Sigmoid colon (tissue), 7 donors: ENCODE data around the gene DOCK3. TPM values are rescaled to one million over a fixed set of nuclear protein-coding genes. Genes with fewer than 3 reads are reported as not detected.
"Not testable (repeated sequence)": the region's sequence is repeated elsewhere in the genome, so short reads cannot be mapped to it uniquely, and the experiment has no call there.

Experiments used
- DNase-seq: peaks from one replicate; pipeline ENCODE4 v3.0.0-alpha.2; 2019
- H3K27ac ChIP-seq, 4 donors: fragments of 200-600 bp; sonication (generic); one replicate each; pipeline ENCODE4 v1.5.1; 2016 to 2019; ENCODE audit warnings: mild to moderate bottlenecking in 1 of 4
- H3K27me3 ChIP-seq, 3 donors: fragments of 200-600 bp; sonication (generic); one replicate each; pipeline ENCODE4 v1.5.1; 2019; ENCODE audit warnings: mild to moderate bottlenecking in 1 of 3
- H3K36me3 ChIP-seq, 4 donors: fragments of 200-600 bp; sonication (generic); one replicate each; pipeline ENCODE4 v1.5.1; 2016 to 2019
- H3K4me1 ChIP-seq, 4 donors: fragments of 200-600 bp; sonication (generic); one replicate each; pipeline ENCODE4 v1.5.1; 2017 to 2019
- H3K4me3 ChIP-seq, 4 donors: fragments of 200-600 bp; sonication (generic); one replicate each; pipeline ENCODE4 v1.5.1; 2017 to 2019; ENCODE audit warnings: mild to moderate bottlenecking in 2 of 4, moderate library complexity in 1 of 4
- H3K9me3 ChIP-seq, 4 donors: fragments of 200-600 bp in 3 of 4; sonication (generic) in 3 of 4; one replicate each; pipeline versions ENCODE4 v1.5.1 to v1.6.1; 2013 to 2019
- EP300 ChIP-seq, 4 donors: sonication (generic); formaldehyde crosslinking; IDR thresholded peaks; one replicate each; pipeline ENCODE4 v1.6.1; 2017; ENCODE audit warnings: antibody characterized with exemption in 4 of 4
- POLR2A ChIP-seq, 2 donors: fragments of 450-650 bp; IDR thresholded peaks; one replicate each; pipeline ENCODE4 v1.6.1; 2016; ENCODE audit warnings: antibody characterized with exemption in 2 of 2, mild to moderate bottlenecking in 2 of 2, moderate library complexity in 2 of 2
- POLR2AphosphoS5 ChIP-seq, 4 donors: sonication (generic); formaldehyde crosslinking; IDR thresholded peaks; one replicate each; pipeline ENCODE4 v1.6.1; 2017; ENCODE audit warnings: antibody characterized with exemption in 4 of 4
- WGBS, 2 donors: extraction: QIAGEN DNeasy Blood & Tissue Kit; methylation state at CpG; one replicate each; pipeline ENCODE4 v1.1.7; 2013; 5-methylcytosine and 5-hydroxymethylcytosine counted together
- intact Hi-C: fragments of 100-400 bp; cut with DNase I; formaldehyde crosslinking; loops from one replicate; pipeline ENCODE4 v1.15.1; 2023
- polyA plus RNA-seq, 3 donors: library from polyadenylated mRNA; stranded (reverse); fragments of 200-250 nt; gene quantifications; one replicate each; pipeline ENCODE4 v1.2.3, GENCODE V29; 2013
- total RNA-seq, 4 donors: library from RNA; depleted of rRNA; stranded (reverse); fragments of >200 nt; gene quantifications; one replicate each; pipeline ENCODE4 v1.1.0, GENCODE V29; 2016
- TF ChIP-seq, protein P1 (sequence below), 4 experiments: fragments of 450-650 bp in 3 of 4; fragments of 200-600 bp in 1 of 4; IDR thresholded peaks; one replicate each; pipeline ENCODE4 v1.5.1; 2016 to 2019; ENCODE audit warnings: antibody characterized with exemption in 4 of 4, mild to moderate bottlenecking in 3 of 4, moderate library complexity in 2 of 4
- donor health status: healthy with polysubstance abuse.
- donor health status: Bipolar disorder and iron deficiency.
- donor health status: healthy.

DOCK3 gene
- total and polyA plus RNA-seq, 7 donors = 0.25 to 4.4 (median 3.3) TPM; not detected in 2

DNA sequence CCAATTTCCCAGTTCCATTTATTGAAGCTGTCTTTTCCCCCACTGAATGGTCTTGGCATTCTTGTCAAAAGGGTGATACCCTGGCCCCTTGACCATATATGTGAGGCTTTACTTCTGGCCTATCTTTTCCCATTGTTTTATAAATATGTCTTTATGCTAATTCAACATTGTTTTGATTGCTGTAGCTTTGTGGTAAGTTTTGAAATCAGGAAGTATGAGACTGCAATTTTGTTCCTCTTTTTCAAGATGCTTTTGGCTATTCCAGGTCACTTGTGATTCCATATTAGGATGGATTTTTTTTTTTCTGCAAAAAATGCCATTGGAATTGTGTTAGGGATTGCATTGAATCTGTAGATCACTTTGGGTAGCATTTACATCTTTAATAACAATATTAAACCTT is 569.2 kb downstream of the DOCK3 start:
- no peak overlapping the region for H3K27ac ChIP-seq
- no peaks in the 10 kb centered on the region for H3K4me1 ChIP-seq
- no peak for TF ChIP-seq EP300 (IDR thresholded peaks at IDR 0.05)
- no peak overlapping the region for H3K4me3 ChIP-seq
- H3K9me3 ChIP-seq = no peaks in the 10 kb centered on the region
- no peak for DNase-seq
- no peaks in the 10 kb centered on the region for H3K27me3 ChIP-seq
- intact Hi-C loops = no loop called here
- no peaks in the 10 kb centered on the region for H3K36me3 ChIP-seq

DNA sequence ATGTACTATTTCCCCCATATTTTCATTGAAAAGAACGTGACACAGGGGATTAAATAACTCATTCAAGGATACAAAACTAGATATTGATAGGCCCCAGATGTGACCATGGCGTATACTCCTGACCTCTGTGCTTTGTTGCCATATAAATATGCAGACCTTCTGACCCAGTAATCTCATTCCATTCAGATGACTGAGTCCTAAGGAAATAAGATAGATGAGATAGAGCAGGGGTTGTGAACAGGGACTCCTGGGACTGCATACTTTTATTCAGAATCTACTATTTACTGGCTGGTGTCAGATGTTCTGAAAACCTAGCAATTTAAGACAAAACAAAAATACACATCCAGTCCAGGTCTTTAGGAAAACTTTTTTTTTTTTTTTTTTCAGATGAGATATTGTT is 571.1 kb downstream of the DOCK3 start:
- no peak overlapping the region for H3K27ac ChIP-seq
- TF ChIP-seq, protein P1, sequence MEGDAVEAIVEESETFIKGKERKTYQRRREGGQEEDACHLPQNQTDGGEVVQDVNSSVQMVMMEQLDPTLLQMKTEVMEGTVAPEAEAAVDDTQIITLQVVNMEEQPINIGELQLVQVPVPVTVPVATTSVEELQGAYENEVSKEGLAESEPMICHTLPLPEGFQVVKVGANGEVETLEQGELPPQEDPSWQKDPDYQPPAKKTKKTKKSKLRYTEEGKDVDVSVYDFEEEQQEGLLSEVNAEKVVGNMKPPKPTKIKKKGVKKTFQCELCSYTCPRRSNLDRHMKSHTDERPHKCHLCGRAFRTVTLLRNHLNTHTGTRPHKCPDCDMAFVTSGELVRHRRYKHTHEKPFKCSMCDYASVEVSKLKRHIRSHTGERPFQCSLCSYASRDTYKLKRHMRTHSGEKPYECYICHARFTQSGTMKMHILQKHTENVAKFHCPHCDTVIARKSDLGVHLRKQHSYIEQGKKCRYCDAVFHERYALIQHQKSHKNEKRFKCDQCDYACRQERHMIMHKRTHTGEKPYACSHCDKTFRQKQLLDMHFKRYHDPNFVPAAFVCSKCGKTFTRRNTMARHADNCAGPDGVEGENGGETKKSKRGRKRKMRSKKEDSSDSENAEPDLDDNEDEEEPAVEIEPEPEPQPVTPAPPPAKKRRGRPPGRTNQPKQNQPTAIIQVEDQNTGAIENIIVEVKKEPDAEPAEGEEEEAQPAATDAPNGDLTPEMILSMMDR (IDR thresholded peaks at IDR 0.05) = no peak
- TF ChIP-seq POLR2AphosphoS5 (IDR thresholded peaks at IDR 0.05) = no peak
- no peak for TF ChIP-seq EP300 (IDR thresholded peaks at IDR 0.05)
- no peak for TF ChIP-seq POLR2A (IDR thresholded peaks at IDR 0.05)
- no peaks in the 10 kb centered on the region for H3K27me3 ChIP-seq
- no peaks in the 10 kb centered on the region for H3K9me3 ChIP-seq
- no peak for DNase-seq
- no peaks in the 10 kb centered on the region for H3K36me3 ChIP-seq
- no peak overlapping the region for H3K4me3 ChIP-seq
- intact Hi-C loops = no loop called here
- 81 to 87% methylated on average over 2 of the region's 2 CpGs for WGBS, 2 donors
- no peaks in the 10 kb centered on the region for H3K4me1 ChIP-seq

DNA sequence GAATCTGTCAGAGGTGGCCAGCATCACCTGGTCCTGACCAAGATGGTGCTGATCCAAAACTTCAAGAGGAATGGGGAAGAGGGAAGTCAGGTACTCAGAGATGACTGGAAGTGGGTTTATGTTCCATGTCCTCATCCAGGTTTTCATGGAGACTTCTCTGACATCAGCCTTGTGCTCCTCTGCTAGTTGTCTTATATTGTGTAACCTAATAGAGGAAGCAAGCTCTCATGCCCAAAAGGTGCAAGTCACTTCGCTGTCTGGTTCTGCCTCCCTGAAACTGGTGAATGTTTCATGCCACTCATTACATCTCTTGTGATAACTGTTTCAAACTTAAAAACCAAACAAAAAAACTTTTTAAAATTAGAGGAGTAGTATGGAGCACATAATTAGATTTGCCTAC is 583.1 kb downstream of the DOCK3 start:
- no peak overlapping the region for H3K27ac ChIP-seq

DNA sequence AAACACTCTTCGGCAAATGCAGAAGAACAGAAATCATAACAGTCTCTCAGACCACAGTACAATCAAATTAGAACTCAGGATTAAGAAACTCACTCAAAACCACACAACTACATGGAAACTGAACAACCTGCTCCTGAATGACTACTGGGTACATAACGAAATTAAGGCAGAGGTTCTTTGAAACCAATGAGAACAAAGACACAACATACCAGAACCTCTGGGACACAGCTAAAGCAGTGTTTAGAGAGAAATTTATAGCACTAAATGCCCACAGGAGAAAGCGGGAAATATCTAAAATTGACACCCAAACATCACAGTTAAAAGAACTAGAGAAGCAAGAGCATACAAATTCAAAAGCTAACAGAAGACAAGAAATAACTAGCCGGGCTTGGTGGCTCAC is 589.4 kb downstream of the DOCK3 start:
- intact Hi-C loops, H3K36me3 ChIP-seq, H3K27ac ChIP-seq, H3K27me3 ChIP-seq, H3K4me1 ChIP-seq, DNase-seq, H3K9me3 ChIP-seq, H3K4me3 ChIP-seq: not testable (repeated sequence)
- 90 to 91% methylated on average over 4 of the region's 4 CpGs for WGBS, 2 donors

More for the DNA sequence above, 583.1 kb downstream of the DOCK3 start:
- no peak for TF ChIP-seq POLR2A (IDR thresholded peaks at IDR 0.05)
- no peak for TF ChIP-seq EP300 (IDR thresholded peaks at IDR 0.05)
- no peak for TF ChIP-seq POLR2AphosphoS5 (IDR thresholded peaks at IDR 0.05)
- TF ChIP-seq, protein P1 (IDR thresholded peaks at IDR 0.05) = no peak
- H3K9me3 ChIP-seq = no peaks in the 10 kb centered on the region
- H3K4me1 ChIP-seq = no peaks in the 10 kb centered on the region
- no peak overlapping the region for H3K4me3 ChIP-seq
- H3K36me3 ChIP-seq = peaks cover 0 to 3% (median 0%) of the 10 kb centered on the region in 4 donors
- 92 to 93% methylated on average over 1 of the region's 1 CpG for WGBS, 2 donors
- no peak for DNase-seq
- intact Hi-C loops = no loop called here
- H3K27me3 ChIP-seq = no peaks in the 10 kb centered on the region

DNA sequence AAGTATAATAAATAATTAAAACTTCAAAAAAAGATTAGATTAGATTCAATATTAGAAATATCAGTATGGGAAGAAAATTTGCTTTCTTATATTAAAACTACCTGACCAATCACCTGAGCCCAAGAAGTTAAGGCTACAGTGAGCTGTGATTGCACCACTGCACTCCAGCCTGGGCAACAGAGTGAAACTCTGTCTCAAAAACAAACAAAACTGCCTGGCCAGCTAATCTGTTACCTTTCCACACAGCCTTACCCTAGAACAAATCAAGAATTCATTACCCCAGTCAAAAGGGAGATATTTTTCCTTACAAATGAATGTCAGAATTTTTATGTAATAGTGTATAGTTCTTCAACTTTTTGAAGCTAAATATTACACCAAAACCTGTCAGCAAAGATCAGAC is 593.4 kb downstream of the DOCK3 start:
- intact Hi-C loops = no loop called here

DNA sequence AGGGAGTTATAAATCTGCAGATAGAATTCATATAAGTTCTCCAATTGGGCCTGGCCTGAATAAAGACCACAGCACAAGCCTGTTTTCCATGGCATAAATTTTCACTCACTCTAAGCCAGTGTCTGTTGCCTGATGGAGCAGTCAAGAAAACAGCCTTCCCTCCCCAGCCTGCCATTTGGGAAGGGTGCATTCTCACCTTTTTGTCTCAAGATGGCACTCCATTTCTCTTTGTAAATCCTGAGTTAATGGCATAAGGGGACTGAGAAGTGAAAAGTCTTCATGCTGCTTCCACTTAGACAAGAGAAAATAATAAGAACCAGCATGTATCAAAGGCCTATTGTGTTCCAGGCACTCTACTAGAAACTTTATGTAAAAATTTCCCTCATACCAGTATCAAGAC is 594.7 kb downstream of the DOCK3 start:
- no peak overlapping the region for H3K27ac ChIP-seq
- DNase-seq = no peak
- TF ChIP-seq, protein P1 (IDR thresholded peaks at IDR 0.05) = no peak
- TF ChIP-seq EP300 (IDR thresholded peaks at IDR 0.05) = no peak
- TF ChIP-seq POLR2AphosphoS5 (IDR thresholded peaks at IDR 0.05) = no peak
- TF ChIP-seq POLR2A (IDR thresholded peaks at IDR 0.05) = no peak
- no peaks in the 10 kb centered on the region for H3K27me3 ChIP-seq
- peaks cover 0 to 6% (median 0%) of the 10 kb centered on the region in 4 donors for H3K9me3 ChIP-seq
- no peak overlapping the region for H3K4me3 ChIP-seq
- intact Hi-C loops = no loop called here
- no peaks in the 10 kb centered on the region for H3K36me3 ChIP-seq
- H3K4me1 ChIP-seq = no peaks in the 10 kb centered on the region

More for the DNA sequence above, 593.4 kb downstream of the DOCK3 start:
- Histone ChIP-seq H3K27ac (no peak overlapping the region), H3K4me1 (no peaks in the 10 kb centered on the region), H3K36me3 (no peaks in the 10 kb centered on the region), H3K27me3 (no peaks in the 10 kb centered on the region), H3K4me3 (no peak overlapping the region), H3K9me3 (peaks cover 0 to 6% (median 0%) of the 10 kb centered on the region in 4 donors)
- no peak for DNase-seq
- TF ChIP-seq EP300 (IDR thresholded peaks at IDR 0.05) = no peak
- TF ChIP-seq, protein P1 (IDR thresholded peaks at IDR 0.05) = no peak
- no peak for TF ChIP-seq POLR2AphosphoS5 (IDR thresholded peaks at IDR 0.05)
- TF ChIP-seq POLR2A (IDR thresholded peaks at IDR 0.05) = no peak
